Activated B cell treated with CpG ODN at 0.5 μM for 24 hours (primary cell): ENCODE measurements around the gene TF. TPM values are rescaled to one million over a fixed set of nuclear protein-coding genes. Genes with fewer than 3 reads are reported as not detected.

Source experiments
- ATAC-seq: fragments of 200-7000 bp; cut with Tn5 transposase; one replicate; pipeline ENCODE4 v1.10.0; 2021; ENCODE audit warnings: low read depth, mild to moderate bottlenecking, moderate library complexity
- CTCF ChIA-PET: fragments of 350-600 bp; sonication (Branson Sonifier 250); formaldehyde crosslinking; loops from one replicate; lab custom pipeline; 2021; ENCODE audit warnings: antibody characterized with exemption; lab: Charles Lee
- POLR2A ChIA-PET: fragments of 350-600 bp; sonication (Branson Sonifier 250); formaldehyde crosslinking; loops from one replicate; lab custom pipeline; 2021; ENCODE audit warnings: antibody characterized with exemption; lab: Charles Lee
- DNase-seq: peaks from one replicate; pipeline ENCODE4 v3.0.0; 2022
- H3K27ac Mint-ChIP-seq: one replicate; pipeline ENCODE4 v1.8.0; 2020; ENCODE audit warnings: mixed read lengths
- H3K27me3 Mint-ChIP-seq: one replicate; pipeline ENCODE4 v1.8.0; 2021; ENCODE audit warnings: mixed read lengths
- H3K36me3 Mint-ChIP-seq: one replicate; pipeline ENCODE4 v1.8.0; 2021; ENCODE audit warnings: low read depth, mixed read lengths
- H3K4me1 Mint-ChIP-seq: one replicate; pipeline ENCODE4 v1.8.0; 2021; ENCODE audit warnings: mixed read lengths
- H3K4me3 Mint-ChIP-seq: one replicate; pipeline ENCODE4 v1.8.0; 2020; ENCODE audit warnings: mild to moderate bottlenecking, mixed read lengths
- H3K9me3 Mint-ChIP-seq: one replicate; pipeline ENCODE4 v1.8.0; 2020; ENCODE audit warnings: mixed read lengths
- intact Hi-C: fragments of 100-400 bp; cut with micrococcal nuclease; formaldehyde crosslinking; loops from one replicate; pipeline ENCODE4 v1.15.1; 2024
- total RNA-seq: library from RNA; stranded (reverse); gene quantifications from 2 replicates; pipeline ENCODE4 v1.2.3, GENCODE V29; 2022
- TF ChIP-seq, protein P1 (sequence below): fragments of 200-600 bp; IDR thresholded peaks from one replicate; pipeline ENCODE4 v1.8.0; 2022; ENCODE audit warnings: antibody characterized with exemption, mild to moderate bottlenecking

The TF gene
- total RNA-seq, 1 donor from 2014 or later: 0.29 TPM

DNA sequence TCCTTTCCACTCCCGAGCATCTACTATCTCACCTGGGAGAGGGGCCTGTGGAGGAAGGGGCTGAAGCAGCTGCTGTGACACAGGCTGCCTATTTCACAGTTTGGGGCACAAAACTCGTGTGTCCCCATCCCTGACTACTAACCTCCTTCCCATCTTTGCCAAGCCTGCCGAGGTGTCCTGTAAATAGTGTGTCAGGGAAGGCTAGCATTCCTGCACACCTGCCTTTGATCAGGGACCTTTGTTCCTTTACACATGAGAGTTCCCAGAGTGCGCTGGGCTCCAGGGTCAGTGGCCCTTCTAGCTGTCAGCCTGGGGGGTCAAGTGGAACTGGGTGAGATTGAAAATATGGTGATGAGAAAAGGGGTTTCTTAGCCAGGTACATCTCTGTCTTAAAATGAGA is 13.0 kb upstream of the TF start:
- intact Hi-C loops: no loop called here
- TF ChIP-seq, protein P1, sequence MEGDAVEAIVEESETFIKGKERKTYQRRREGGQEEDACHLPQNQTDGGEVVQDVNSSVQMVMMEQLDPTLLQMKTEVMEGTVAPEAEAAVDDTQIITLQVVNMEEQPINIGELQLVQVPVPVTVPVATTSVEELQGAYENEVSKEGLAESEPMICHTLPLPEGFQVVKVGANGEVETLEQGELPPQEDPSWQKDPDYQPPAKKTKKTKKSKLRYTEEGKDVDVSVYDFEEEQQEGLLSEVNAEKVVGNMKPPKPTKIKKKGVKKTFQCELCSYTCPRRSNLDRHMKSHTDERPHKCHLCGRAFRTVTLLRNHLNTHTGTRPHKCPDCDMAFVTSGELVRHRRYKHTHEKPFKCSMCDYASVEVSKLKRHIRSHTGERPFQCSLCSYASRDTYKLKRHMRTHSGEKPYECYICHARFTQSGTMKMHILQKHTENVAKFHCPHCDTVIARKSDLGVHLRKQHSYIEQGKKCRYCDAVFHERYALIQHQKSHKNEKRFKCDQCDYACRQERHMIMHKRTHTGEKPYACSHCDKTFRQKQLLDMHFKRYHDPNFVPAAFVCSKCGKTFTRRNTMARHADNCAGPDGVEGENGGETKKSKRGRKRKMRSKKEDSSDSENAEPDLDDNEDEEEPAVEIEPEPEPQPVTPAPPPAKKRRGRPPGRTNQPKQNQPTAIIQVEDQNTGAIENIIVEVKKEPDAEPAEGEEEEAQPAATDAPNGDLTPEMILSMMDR: no peak

DNA sequence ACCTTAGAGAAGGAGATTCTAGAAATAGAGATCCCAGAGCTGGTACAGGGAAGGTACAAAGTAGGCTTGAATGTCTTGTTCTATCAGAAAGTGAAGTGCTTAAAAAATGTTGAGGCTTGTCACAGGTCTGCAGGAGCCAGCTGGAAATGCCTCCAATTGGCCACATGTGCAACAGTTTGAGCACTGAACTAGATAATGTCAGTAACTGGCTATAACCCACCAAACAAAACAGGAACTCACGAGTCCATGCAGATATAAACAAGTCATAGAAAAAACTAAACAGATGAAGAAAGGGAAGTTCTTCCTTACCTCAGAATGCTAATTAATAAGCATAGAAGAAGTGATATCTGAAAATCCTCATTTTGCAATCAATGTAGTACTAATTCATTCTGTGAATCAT is 11.9 kb upstream of the TF start:
- H3K27me3 Mint-ChIP-seq: peaks cover 34% of the 10 kb centered on the region
- ChIA-PET POLR2A (no interaction called here), CTCF (no interaction called here)

More for the DNA sequence above, 13.0 kb upstream of the TF start:
- no peak for ATAC-seq
- peaks cover 34% of the 10 kb centered on the region for H3K27me3 Mint-ChIP-seq
- no peaks in the 10 kb centered on the region for H3K36me3 Mint-ChIP-seq
- peaks cover 2% of the 10 kb centered on the region for H3K9me3 Mint-ChIP-seq
- ChIA-PET CTCF (no interaction called here), POLR2A (no interaction called here)
- no peak for DNase-seq
- no peak overlapping the region for H3K4me3 Mint-ChIP-seq
- H3K27ac Mint-ChIP-seq: no peak overlapping the region
- H3K4me1 Mint-ChIP-seq: no peaks in the 10 kb centered on the region

DNA sequence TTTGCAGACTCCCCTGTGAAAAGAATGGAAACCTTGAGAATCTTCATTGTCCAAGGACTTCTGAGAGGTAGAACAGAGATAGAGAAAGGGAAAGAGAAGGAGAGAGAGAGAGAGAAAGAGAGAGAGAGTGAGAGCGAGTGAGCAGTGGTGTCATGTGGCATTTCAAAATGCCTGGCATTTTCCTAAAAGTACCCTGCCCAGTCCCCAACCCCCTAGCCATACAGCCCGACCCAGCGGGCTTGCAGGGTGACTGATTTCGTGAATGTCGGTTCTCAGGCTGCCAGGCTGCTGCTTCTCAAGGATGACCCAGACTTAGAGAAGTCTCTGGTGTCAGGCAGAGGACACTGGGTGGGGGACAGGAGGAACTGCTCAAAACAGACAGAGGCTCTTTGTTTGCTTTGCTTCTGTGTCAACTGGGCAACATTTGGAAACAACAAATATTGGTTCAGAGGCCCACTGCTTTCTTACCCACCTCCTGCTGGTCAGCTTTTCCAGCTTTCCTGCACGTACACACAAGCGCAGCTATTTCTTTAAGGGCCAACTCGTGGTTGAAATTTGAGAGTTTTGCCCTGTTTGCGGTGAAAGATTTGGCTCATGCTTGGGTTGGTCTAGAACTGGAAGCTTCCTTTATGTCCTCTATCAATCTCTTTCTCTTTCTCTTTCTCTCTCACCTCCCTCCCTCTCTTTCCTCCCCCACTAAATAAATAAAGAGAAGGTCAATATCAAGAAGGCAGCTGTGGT is 3.7 kb upstream of the TF start:
- intact Hi-C loops: no loop called here
- TF ChIP-seq, protein P1: no peak
- ATAC-seq (no peak), DNase-seq (no peak)
- Mint-ChIP-seq H3K36me3 (no peaks in the 10 kb centered on the region), H3K4me1 (peaks cover 2% of the 10 kb centered on the region), H3K27ac (no peak overlapping the region), H3K4me3 (no peak overlapping the region), H3K9me3 (peaks cover 3% of the 10 kb centered on the region), H3K27me3 (peaks cover 32% of the 10 kb centered on the region)
- POLR2A ChIA-PET: no interaction called here
- CTCF ChIA-PET: no interaction called here

More for the DNA sequence above, 11.9 kb upstream of the TF start:
- ATAC-seq: no peak
- Mint-ChIP-seq H3K4me1 (no peaks in the 10 kb centered on the region), H3K4me3 (no peak overlapping the region), H3K27ac (no peak overlapping the region), H3K9me3 (peaks cover 2% of the 10 kb centered on the region), H3K36me3 (no peaks in the 10 kb centered on the region)
- no peak for DNase-seq
- TF ChIP-seq, protein P1: no peak
- intact Hi-C loops: no loop called here

DNA sequence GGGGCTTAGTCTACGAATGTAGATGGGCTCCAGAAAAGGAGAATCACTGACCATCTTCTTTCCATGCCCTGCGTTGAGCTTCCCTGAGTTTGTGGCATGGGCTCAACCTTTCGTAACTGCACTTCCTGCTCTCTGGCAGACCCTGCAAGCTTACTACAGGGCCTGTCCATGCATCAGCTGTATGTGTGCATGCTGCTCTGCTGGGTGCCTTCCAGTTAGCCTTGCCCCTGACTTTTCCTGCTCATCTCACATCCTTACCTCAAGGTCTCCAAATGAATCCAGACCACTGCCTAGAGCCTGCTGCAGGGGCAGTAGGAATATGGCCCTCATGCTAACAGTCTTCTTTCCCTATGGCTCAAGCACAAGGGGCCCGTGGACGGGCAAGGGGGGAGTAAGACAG is 2.0 kb upstream of the TF start:
- peaks cover 36% of the 10 kb centered on the region for H3K27me3 Mint-ChIP-seq
- H3K36me3 Mint-ChIP-seq: no peaks in the 10 kb centered on the region
- TF ChIP-seq, protein P1: no peak
- no peak overlapping the region for H3K27ac Mint-ChIP-seq
- no peak for ATAC-seq
- ChIA-PET POLR2A (no interaction called here), CTCF (no interaction called here)
- H3K4me1 Mint-ChIP-seq: peaks cover 2% of the 10 kb centered on the region
- DNase-seq: no peak
- intact Hi-C loops: no loop called here
- peaks cover 3% of the 10 kb centered on the region for H3K9me3 Mint-ChIP-seq
- no peak overlapping the region for H3K4me3 Mint-ChIP-seq

DNA sequence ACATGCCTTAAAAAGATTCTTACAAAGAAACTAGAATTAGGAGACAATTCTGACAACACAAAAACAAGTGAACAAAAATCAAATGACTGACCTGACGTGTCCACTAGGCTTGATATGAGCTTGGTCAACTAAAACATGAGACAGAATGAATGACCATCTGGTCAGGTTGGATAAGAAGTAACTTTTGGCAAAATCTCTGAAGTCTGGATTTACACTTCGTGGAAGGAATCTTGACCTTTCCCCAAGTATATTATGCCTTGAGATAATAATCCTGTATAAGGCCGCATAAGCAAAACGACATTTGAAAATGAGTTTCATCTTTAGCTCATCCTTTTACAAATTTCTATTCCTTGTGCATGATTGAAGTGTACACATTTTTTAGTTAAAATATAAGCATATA is 1.1 kb upstream of the TF start:
- TF ChIP-seq, protein P1: no peak
- Mint-ChIP-seq H3K27ac (no peak overlapping the region), H3K27me3 (peaks cover 36% of the 10 kb centered on the region), H3K4me3 (no peak overlapping the region), H3K36me3 (no peaks in the 10 kb centered on the region), H3K9me3 (peaks cover under 1% of the 10 kb centered on the region), H3K4me1 (peaks cover 2% of the 10 kb centered on the region)
- ATAC-seq (no peak), DNase-seq (no peak)
- CTCF ChIA-PET: no interaction called here
- POLR2A ChIA-PET: no interaction called here
- intact Hi-C loops: no loop called here
